Activated T-cell treated with anti-CD3 and anti-CD28 coated beads, Interleukin-2, amount 50 U/mL, for 24 hours (primary cell): Measurements from ENCODE around the gene PEPD.

ENCODE experiments used
- DNase-seq: peaks from one replicate; pipeline ENCODE4 v3.0.0-alpha.2; 2020
- H3K27ac Mint-ChIP-seq: 2 replicates; pipeline ENCODE4 v1.8.0; 2020; ENCODE audit warnings: mild to moderate bottlenecking, mixed read lengths
- H3K27me3 Mint-ChIP-seq: 2 replicates; pipeline ENCODE4 v1.8.0; 2020; ENCODE audit warnings: mixed read lengths
- H3K36me3 Mint-ChIP-seq: 2 replicates; pipeline ENCODE4 v1.8.0; 2020; ENCODE audit warnings: low read depth, mixed read lengths
- H3K4me1 Mint-ChIP-seq: 2 replicates; pipeline ENCODE4 v1.8.0; 2020; ENCODE audit warnings: low read depth, mixed read lengths
- H3K4me3 Mint-ChIP-seq: 2 replicates; pipeline ENCODE4 v1.8.0; 2020; ENCODE audit warnings: mild to moderate bottlenecking, moderate library complexity, mixed read lengths
- H3K9me3 Mint-ChIP-seq: 2 replicates; pipeline ENCODE4 v1.8.0; 2020; ENCODE audit warnings: mixed read lengths

The PEPD gene

DNA sequence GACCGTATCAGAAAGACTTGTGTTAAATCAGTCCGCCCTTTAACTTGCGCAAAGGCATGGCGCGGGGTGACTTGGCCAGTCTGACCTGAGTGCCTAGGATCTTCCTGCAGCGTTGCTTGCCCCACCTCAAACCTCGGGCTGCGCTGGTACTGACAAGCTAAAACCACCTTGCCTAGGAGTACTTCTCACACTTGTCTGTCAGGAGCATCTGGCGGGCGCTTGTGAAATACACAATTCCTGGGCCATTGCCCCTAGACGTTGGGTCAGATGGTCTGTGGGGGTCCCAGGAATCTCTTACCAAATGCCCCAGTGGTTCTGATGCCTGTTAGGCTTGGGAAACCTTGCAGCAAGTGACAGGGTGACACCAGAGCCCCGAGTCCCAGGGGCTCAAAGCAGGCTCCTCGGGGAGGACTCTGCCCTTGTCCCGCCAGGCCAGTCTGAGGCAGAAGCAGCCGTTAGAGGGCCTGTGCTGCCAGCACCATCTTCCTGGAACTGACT is 135.2 kb downstream of the PEPD start:
- Mint-ChIP-seq H3K36me3 (peaks cover 54% of the 10 kb centered on the region), H3K9me3 (no peaks in the 10 kb centered on the region), H3K4me1 (peaks cover 9% of the 10 kb centered on the region), H3K4me3 (no peak overlapping the region), H3K27me3 (no peaks in the 10 kb centered on the region), H3K27ac (peak overlapping the region; percentile 14)
- DNase-seq: peak; percentile 16

DNA sequence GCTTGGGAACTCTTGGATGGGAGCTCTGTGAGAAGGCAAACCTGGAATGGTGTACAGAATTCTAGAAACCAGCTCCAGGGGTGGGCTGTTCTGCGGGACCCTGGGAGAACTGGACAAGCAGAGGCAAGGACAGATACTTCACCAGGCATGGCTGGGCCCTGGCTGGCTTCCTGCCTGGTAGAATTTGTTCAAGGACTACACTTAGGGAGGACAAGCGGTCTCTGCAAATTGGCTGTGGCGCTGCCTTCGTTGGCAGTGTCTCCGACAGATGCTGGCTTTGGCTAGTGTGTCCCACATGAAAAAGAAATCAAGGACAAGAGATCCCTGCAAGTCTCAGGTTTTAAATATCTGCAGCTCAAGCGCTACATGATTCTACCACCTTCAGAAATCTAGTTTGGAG is 135.6 kb downstream of the PEPD start:
- H3K4me1 Mint-ChIP-seq: peaks cover 11% of the 10 kb centered on the region
- H3K27me3 Mint-ChIP-seq: no peaks in the 10 kb centered on the region
- H3K36me3 Mint-ChIP-seq: peaks cover 58% of the 10 kb centered on the region
- H3K9me3 Mint-ChIP-seq: no peaks in the 10 kb centered on the region
- H3K4me3 Mint-ChIP-seq: no peak overlapping the region
- H3K27ac Mint-ChIP-seq: no peak overlapping the region
- DNase-seq: peak; percentile 17

- no peak overlapping the region for H3K27ac Mint-ChIP-seq
- H3K36me3 Mint-ChIP-seq: peaks cover 67% of the 10 kb centered on the region
- no peak overlapping the region for H3K4me3 Mint-ChIP-seq
- H3K27me3 Mint-ChIP-seq: no peaks in the 10 kb centered on the region
- H3K4me1 Mint-ChIP-seq: peaks cover 15% of the 10 kb centered on the region
- H3K9me3 Mint-ChIP-seq: no peaks in the 10 kb centered on the region
- peak; percentile 3 for DNase-seq
These were observed 136.6 kb downstream of the PEPD start for GRCh38 chr19:33384983-33385382.

DNA sequence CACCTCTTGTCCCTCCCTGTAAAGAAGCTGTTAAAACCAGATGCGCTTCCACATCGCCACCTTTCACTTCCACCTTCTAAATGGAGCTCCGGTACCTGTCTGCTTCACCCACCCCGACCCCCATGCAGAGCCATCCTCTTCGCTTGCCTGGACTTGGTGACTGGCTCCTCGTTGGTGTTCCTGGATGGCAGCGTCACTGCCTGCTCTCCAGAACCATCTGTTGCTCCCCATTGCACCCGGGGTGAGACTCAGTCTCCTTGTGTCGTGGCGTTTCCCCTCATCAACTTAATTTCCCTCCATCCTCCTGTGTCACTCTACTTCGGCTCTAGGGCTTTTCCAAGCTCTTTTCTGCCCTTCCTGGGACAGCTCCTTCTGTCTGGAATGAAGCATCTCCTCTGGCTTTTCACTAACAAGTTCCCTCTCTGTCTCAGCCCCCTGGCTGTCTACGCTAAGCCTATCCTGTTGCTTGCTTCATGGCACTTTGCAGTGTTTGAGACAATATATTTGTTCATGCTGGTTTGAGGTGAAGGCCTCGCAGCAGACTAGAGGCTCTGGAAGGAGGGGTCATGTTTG is 137.8 kb downstream of the PEPD start:
- H3K4me3 Mint-ChIP-seq: no peak overlapping the region
- DNase-seq: no peak
- H3K9me3 Mint-ChIP-seq: no peaks in the 10 kb centered on the region
- peaks cover 79% of the 10 kb centered on the region for H3K36me3 Mint-ChIP-seq
- peak overlapping the region; percentile 15 for H3K27ac Mint-ChIP-seq
- H3K4me1 Mint-ChIP-seq: peaks cover 24% of the 10 kb centered on the region
- no peaks in the 10 kb centered on the region for H3K27me3 Mint-ChIP-seq

- H3K4me3 Mint-ChIP-seq: no peak overlapping the region
- peaks cover 84% of the 10 kb centered on the region for H3K36me3 Mint-ChIP-seq
- H3K9me3 Mint-ChIP-seq: no peaks in the 10 kb centered on the region
- H3K27ac Mint-ChIP-seq: peak overlapping the region; percentile 9
- peaks cover 32% of the 10 kb centered on the region for H3K4me1 Mint-ChIP-seq
- no peaks in the 10 kb centered on the region for H3K27me3 Mint-ChIP-seq
- DNase-seq: no peak
These were observed 138.6 kb downstream of the PEPD start for GRCh38 chr19:33382982-33383381.

- peaks cover 77% of the 10 kb centered on the region for H3K36me3 Mint-ChIP-seq
- H3K27ac Mint-ChIP-seq: peak overlapping the region; percentile 51
- H3K9me3 Mint-ChIP-seq: no peaks in the 10 kb centered on the region
- no peaks in the 10 kb centered on the region for H3K27me3 Mint-ChIP-seq
- DNase-seq: no peak
- H3K4me1 Mint-ChIP-seq: peaks cover 41% of the 10 kb centered on the region
- H3K4me3 Mint-ChIP-seq: no peak overlapping the region
These were observed 139.6 kb downstream of the PEPD start for GRCh38 chr19:33382006-33382405.

DNA sequence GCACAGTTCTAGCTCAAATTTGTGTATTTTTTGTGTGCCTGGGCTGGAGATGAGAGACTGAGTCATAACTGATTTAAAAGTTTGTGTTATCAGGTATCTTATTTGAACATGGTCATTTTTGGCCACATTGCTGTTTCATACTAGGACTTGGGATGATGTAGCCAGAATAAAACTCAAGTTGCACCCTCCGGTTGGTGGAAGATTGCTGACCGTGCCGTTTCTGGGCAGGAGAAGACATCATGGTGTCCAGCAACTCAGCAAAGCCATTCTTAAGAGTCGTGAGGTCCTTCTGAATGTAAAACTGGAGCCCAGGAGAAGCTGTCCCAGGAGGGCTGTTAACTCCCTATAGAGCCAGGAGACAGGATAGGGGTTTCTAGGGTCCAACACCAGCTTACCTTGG is 140.5 kb downstream of the PEPD start:
- Mint-ChIP-seq H3K4me3 (no peak overlapping the region), H3K27ac (peak overlapping the region; percentile 3), H3K27me3 (no peaks in the 10 kb centered on the region), H3K9me3 (no peaks in the 10 kb centered on the region), H3K36me3 (peaks cover 76% of the 10 kb centered on the region), H3K4me1 (peaks cover 50% of the 10 kb centered on the region)
- DNase-seq: no peak

- Mint-ChIP-seq H3K4me1 (peaks cover 65% of the 10 kb centered on the region), H3K4me3 (no peak overlapping the region), H3K27ac (peak overlapping the region; percentile 27), H3K9me3 (no peaks in the 10 kb centered on the region), H3K27me3 (no peaks in the 10 kb centered on the region), H3K36me3 (peaks cover 78% of the 10 kb centered on the region)
- DNase-seq: no peak
These were observed 142.3 kb downstream of the PEPD start for GRCh38 chr19:33379151-33379829.

- no peaks in the 10 kb centered on the region for H3K27me3 Mint-ChIP-seq
- H3K4me3 Mint-ChIP-seq: no peak overlapping the region
- no peak for DNase-seq
- H3K27ac Mint-ChIP-seq: peak overlapping the region; percentile 17
- peaks cover 69% of the 10 kb centered on the region for H3K4me1 Mint-ChIP-seq
- H3K9me3 Mint-ChIP-seq: no peaks in the 10 kb centered on the region
- peaks cover 68% of the 10 kb centered on the region for H3K36me3 Mint-ChIP-seq
These were observed 143.8 kb downstream of the PEPD start for GRCh38 chr19:33377586-33378475.

DNA sequence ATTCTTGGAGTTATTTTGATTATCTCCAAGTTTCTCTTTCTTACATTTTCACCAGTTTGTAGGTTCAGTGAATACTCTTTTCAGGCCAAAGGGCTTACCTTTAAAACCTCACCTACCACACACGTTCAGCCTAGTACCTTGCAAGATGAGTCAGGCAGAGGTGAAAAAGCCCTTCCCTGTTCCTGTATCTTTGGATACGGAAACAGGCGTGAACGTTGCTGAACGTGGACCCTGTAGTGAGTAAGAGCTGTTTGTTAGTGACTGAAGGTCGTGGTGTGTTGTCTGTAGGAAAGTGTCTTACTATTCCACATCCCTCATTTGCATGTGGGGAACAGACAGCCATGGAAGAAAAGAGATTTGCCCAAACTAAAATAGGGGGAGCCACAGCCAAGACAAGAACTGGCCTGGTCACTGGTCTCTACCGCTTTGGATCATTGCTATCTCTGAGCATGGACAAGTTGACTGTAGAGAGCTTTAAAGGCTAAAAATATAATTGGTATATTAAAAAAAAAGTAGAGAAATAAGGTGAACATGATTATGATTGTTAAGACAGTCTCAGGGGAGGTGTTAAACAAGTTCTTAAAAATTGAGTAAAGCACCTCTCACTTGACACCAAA is 144.5 kb downstream of the PEPD start:
- Mint-ChIP-seq H3K4me3 (no peak overlapping the region), H3K4me1 (peaks cover 73% of the 10 kb centered on the region), H3K36me3 (peaks cover 65% of the 10 kb centered on the region), H3K27ac (peak overlapping the region; percentile 15), H3K27me3 (no peaks in the 10 kb centered on the region), H3K9me3 (no peaks in the 10 kb centered on the region)
- DNase-seq: no peak

DNA sequence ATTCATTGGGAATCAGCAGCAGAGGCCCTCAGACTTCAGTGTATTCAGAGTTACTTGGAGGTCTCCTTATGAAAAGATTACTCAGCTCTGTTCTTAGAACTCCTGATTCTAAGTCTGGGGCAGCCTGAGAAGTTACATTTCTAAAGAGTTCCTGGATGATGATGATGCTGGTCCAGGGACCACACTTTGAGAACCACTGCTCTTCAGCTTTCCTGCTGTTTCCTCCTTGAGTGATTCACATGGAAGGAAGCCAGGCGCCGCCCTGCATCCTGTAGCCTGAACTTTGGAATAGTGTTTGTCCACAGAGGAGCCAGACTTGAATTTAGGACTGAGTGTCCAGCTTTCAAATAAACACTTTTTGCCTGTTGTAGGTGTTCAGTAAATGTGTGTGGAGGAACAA is 145.2 kb downstream of the PEPD start:
- H3K9me3 Mint-ChIP-seq: no peaks in the 10 kb centered on the region
- H3K4me1 Mint-ChIP-seq: peaks cover 67% of the 10 kb centered on the region
- no peak for DNase-seq
- H3K27ac Mint-ChIP-seq: no peak overlapping the region
- no peaks in the 10 kb centered on the region for H3K27me3 Mint-ChIP-seq
- H3K4me3 Mint-ChIP-seq: peak overlapping the region; percentile 88
- H3K36me3 Mint-ChIP-seq: peaks cover 59% of the 10 kb centered on the region

GRCh38 chr19:33375837-33376159 is 145.8 kb downstream of the PEPD start:
- H3K36me3 Mint-ChIP-seq: peaks cover 52% of the 10 kb centered on the region
- H3K4me1 Mint-ChIP-seq: peaks cover 63% of the 10 kb centered on the region
- peak overlapping the region; percentile 88 for H3K4me3 Mint-ChIP-seq
- H3K27ac Mint-ChIP-seq: peak overlapping the region; percentile 31
- no peak for DNase-seq
- no peaks in the 10 kb centered on the region for H3K9me3 Mint-ChIP-seq
- no peaks in the 10 kb centered on the region for H3K27me3 Mint-ChIP-seq

- Mint-ChIP-seq H3K27me3 (no peaks in the 10 kb centered on the region), H3K27ac (peak overlapping the region; percentile 87), H3K4me3 (peak overlapping the region; percentile 88), H3K9me3 (no peaks in the 10 kb centered on the region), H3K36me3 (peaks cover 48% of the 10 kb centered on the region), H3K4me1 (peaks cover 63% of the 10 kb centered on the region)
- DNase-seq: no peak
These were observed 146.3 kb downstream of the PEPD start for GRCh38 chr19:33375156-33375836.

DNA sequence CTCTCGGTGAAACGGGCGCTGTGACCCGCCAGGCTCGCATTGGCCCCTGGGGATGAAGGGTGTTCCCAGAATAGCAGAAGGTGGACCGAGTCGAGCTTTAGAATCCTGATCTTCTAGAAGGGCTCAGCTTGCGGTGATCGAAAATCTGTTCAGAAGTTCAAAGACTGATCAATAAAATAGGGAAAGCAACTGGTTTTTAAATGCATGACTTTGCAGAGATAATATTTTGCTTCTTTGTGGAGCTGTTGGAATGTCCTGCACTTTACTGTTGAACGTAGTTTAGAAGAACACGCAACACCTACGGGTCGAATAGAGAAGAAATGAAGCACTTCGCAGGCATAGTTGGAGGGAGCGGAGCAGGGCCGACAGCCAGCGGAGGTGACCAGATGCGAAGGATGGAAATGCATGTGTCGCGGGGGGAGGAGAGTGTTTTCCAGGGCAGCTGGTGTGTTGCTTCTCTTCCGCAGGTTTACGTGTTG is 147.3 kb downstream of the PEPD start:
- Mint-ChIP-seq H3K27ac (peak overlapping the region; percentile 87), H3K36me3 (peaks cover 38% of the 10 kb centered on the region), H3K4me1 (peaks cover 56% of the 10 kb centered on the region), H3K27me3 (no peaks in the 10 kb centered on the region), H3K9me3 (no peaks in the 10 kb centered on the region), H3K4me3 (peak overlapping the region; percentile 88)
- no peak for DNase-seq
